K562 (cell line): ENCODE data around the gene WDR45. TPM values are rescaled to one million over a fixed set of nuclear protein-coding genes. Genes with fewer than 3 reads are reported as not detected.
A peak's percentile ranks its signal among the peaks of the same experiment; 100 is the strongest.

Experiments
- ELF2 ChIP-seq: fragments of 250-450 bp; sonication (Bioruptor Pico); IDR thresholded peaks from 2 replicates; pipeline ENCODE4 v1.5.0; 2021; ENCODE audit warnings: mild to moderate bottlenecking
- ELF4 ChIP-seq: fragments of 450-650 bp; formaldehyde crosslinking; IDR thresholded peaks from 2 replicates; pipeline ENCODE4 v1.4.0; 2022; ENCODE audit warnings: missing genetic modification characterization
- MAFG ChIP-seq: fragments of 450-650 bp; conservative IDR thresholded peaks from 2 replicates; pipeline ENCODE4 v1.6.1; 2016; ENCODE audit warnings: missing genetic modification characterization, missing compliant biosample characterization
- MTF1 ChIP-seq: fragments of 250-450 bp; sonication (Bioruptor Pico); IDR thresholded peaks from 2 replicates; pipeline ENCODE4 v1.9.0; 2021; ENCODE audit warnings: moderate library complexity, mild to moderate bottlenecking, inconsistent platforms, borderline replicate concordance
- MXI1 ChIP-seq: IDR thresholded peaks from 2 replicates; pipeline ENCODE4 v1.6.1; 2011; ENCODE audit warnings: low read depth, mild to moderate bottlenecking, improper control_type of control experiment, low read length
- POLR2A ChIP-seq: fragments of 450-650 bp; conservative IDR thresholded peaks from 2 replicates; pipeline ENCODE4 v1.6.1; 2016
- RBM25 ChIP-seq: fragments of 200-400 bp; formaldehyde crosslinking; IDR thresholded peaks from 2 replicates; pipeline ENCODE4 v1.6.1; 2018; ENCODE audit warnings: low read length, low read depth, moderate library complexity; ENCODE audit not compliant: severe bottlenecking
- ZBTB17 ChIP-seq: fragments of 450-650 bp; formaldehyde crosslinking; IDR thresholded peaks from 2 replicates; pipeline ENCODE4 v1.4.0; 2020; ENCODE audit warnings: mild to moderate bottlenecking
- ZKSCAN8 ChIP-seq: fragments of 200-800 bp; sonication (Bioruptor generic); IDR thresholded peaks from 2 replicates; pipeline ENCODE4 v1.6.1; 2016; ENCODE audit warnings: missing genetic modification characterization, missing compliant biosample characterization
- ZNF224 ChIP-seq: sonication (generic); formaldehyde crosslinking; IDR thresholded peaks from 2 replicates; pipeline ENCODE4 v1.8.0; 2022; ENCODE audit warnings: mild to moderate bottlenecking, missing genetic modification reagents
- polyA plus RNA-seq, 8 experiments: library from polyadenylated mRNA; depleted of rRNA in 4 of 8; stranded (reverse) in 5 of 8; unstranded in 3 of 8; fragments of >200 nt; fragmentation: Nextera tagmentation in 2 of 8; fragmentation: Illumina TruSeq in 1 of 8; extraction: Ambion mirVana in 2 of 8; extraction: Trizol in 1 of 8; gene quantifications; 2 replicates each; pipeline versions ENCODE4 v1.2.1 to v1.2.3, GENCODE V29; 2011 to 2014; ENCODE audit warnings: inconsistent platforms in 1 of 8, missing spikeins in 1 of 8
- total RNA-seq, 7 experiments: library from RNA; depleted of rRNA in 6 of 7; stranded (reverse); fragments of >200 nt in 6 of 7; fragmentation: Illumina TruSeq in 2 of 7; extraction: Trizol in 2 of 7; gene quantifications; 2 replicates each; pipeline versions ENCODE4 v1.2.1 to v1.2.3, GENCODE V29; 2011 to 2021; ENCODE audit warnings: low replicate concordance in 1 of 7
- TF ChIP-seq, protein P1 (sequence below): fragments of 450-650 bp; IDR thresholded peaks from 2 replicates; pipeline ENCODE4 v1.6.1; 2017; ENCODE audit warnings: antibody characterized with exemption
- TF ChIP-seq, protein P2 (sequence below): sonication (generic); formaldehyde crosslinking; IDR thresholded peaks from 2 replicates; pipeline ENCODE4 v1.8.1; 2023; ENCODE audit warnings: mild to moderate bottlenecking, missing genetic modification reagents
- TF ChIP-seq, protein P3 (sequence below), 2 experiments: fragments of 150-350 bp in 1 of 2; IDR thresholded peaks; 2 replicates each; pipeline ENCODE4 v1.6.1; 2012 to 2016; ENCODE audit warnings: low read depth in 2 of 2, low read length in 2 of 2, mild to moderate bottlenecking in 1 of 2, moderate library complexity in 1 of 2
- TF ChIP-seq, protein P4 (sequence below): fragments of 450-650 bp; formaldehyde crosslinking; IDR thresholded peaks from 2 replicates; pipeline ENCODE4 v1.4.0; 2022; ENCODE audit warnings: mild to moderate bottlenecking, moderate library complexity
- TF ChIP-seq, protein P5 (sequence below): fragments of 200-800 bp; sonication (Bioruptor generic); IDR thresholded peaks from 2 replicates; pipeline ENCODE4 v1.6.1; 2017; ENCODE audit warnings: missing genetic modification characterization, missing compliant biosample characterization
- TF ChIP-seq, protein P6 (sequence below): IDR thresholded peaks from 2 replicates; pipeline ENCODE4 v1.6.1; 2014; ENCODE audit warnings: antibody characterized with exemption

The WDR45 gene
- total and polyA plus RNA-seq, 9 of the 15 experiments (the other 6 are each of a cell fraction or from before 2014, with no cell fraction given) = 19.4 to 136 (median 59.7) TPM

DNA sequence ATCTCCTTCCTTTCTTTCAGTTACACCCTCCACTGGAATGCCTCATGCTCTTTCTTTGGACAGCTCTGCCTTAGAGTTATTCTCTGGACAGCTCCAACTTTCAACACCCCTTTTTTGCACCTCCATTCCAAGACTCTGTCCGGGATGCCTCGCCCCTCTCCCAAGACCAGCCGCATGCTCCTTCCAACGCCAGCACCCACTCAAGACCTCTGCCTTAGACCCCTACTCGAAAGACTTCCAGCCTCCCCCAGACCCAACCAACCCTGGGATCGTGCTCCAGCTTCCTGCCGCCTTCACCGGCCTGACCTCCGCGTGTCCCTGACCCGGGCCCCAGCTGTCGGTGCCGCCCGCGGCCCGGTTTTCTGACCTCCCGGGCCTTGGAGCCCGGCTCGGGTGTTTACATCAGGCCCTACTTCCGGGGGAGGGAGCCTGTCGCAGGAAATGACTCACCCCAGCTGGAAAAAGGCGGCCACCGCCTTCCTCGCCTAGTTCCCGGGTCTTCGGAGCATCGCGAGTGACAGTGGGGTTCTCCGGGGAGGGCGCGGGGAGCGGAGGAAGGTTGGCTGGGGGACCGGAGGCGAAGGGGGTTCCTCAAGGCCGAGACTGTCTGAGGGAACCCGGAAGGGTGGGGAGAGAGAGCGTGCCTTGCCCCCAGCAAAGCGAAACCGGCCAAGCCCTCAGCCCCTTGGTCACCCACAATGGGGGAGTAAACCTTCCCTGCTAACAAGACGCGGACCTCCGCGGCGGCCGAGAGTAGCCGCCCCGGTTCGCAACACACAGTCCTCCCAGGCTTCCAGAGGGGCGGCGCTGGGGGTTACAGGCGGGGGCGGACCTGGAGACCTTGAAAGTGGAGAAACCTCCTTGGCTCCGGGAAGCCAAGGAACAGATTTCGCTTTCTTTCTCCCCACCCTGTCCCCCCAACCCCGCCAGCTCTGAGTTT, at the start of gene WDR45 (continued):
- no peak for TF ChIP-seq ZBTB17 (CRISPR knock-in tag)
- TF ChIP-seq, protein P1, sequence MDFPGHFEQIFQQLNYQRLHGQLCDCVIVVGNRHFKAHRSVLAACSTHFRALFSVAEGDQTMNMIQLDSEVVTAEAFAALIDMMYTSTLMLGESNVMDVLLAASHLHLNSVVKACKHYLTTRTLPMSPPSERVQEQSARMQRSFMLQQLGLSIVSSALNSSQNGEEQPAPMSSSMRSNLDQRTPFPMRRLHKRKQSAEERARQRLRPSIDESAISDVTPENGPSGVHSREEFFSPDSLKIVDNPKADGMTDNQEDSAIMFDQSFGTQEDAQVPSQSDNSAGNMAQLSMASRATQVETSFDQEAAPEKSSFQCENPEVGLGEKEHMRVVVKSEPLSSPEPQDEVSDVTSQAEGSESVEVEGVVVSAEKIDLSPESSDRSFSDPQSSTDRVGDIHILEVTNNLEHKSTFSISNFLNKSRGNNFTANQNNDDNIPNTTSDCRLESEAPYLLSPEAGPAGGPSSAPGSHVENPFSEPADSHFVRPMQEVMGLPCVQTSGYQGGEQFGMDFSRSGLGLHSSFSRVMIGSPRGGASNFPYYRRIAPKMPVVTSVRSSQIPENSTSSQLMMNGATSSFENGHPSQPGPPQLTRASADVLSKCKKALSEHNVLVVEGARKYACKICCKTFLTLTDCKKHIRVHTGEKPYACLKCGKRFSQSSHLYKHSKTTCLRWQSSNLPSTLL = peak; percentile 63; the same call in 1 of the 2 replicates
- TF ChIP-seq, protein P2, sequence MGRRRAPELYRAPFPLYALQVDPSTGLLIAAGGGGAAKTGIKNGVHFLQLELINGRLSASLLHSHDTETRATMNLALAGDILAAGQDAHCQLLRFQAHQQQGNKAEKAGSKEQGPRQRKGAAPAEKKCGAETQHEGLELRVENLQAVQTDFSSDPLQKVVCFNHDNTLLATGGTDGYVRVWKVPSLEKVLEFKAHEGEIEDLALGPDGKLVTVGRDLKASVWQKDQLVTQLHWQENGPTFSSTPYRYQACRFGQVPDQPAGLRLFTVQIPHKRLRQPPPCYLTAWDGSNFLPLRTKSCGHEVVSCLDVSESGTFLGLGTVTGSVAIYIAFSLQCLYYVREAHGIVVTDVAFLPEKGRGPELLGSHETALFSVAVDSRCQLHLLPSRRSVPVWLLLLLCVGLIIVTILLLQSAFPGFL (CRISPR knock-in tag) = no peak
- no peak for TF ChIP-seq ZNF224
- no peak for TF ChIP-seq MXI1
- TF ChIP-seq ELF2 (CRISPR knock-in tag) = peak; percentile 76
- TF ChIP-seq, protein P3, sequence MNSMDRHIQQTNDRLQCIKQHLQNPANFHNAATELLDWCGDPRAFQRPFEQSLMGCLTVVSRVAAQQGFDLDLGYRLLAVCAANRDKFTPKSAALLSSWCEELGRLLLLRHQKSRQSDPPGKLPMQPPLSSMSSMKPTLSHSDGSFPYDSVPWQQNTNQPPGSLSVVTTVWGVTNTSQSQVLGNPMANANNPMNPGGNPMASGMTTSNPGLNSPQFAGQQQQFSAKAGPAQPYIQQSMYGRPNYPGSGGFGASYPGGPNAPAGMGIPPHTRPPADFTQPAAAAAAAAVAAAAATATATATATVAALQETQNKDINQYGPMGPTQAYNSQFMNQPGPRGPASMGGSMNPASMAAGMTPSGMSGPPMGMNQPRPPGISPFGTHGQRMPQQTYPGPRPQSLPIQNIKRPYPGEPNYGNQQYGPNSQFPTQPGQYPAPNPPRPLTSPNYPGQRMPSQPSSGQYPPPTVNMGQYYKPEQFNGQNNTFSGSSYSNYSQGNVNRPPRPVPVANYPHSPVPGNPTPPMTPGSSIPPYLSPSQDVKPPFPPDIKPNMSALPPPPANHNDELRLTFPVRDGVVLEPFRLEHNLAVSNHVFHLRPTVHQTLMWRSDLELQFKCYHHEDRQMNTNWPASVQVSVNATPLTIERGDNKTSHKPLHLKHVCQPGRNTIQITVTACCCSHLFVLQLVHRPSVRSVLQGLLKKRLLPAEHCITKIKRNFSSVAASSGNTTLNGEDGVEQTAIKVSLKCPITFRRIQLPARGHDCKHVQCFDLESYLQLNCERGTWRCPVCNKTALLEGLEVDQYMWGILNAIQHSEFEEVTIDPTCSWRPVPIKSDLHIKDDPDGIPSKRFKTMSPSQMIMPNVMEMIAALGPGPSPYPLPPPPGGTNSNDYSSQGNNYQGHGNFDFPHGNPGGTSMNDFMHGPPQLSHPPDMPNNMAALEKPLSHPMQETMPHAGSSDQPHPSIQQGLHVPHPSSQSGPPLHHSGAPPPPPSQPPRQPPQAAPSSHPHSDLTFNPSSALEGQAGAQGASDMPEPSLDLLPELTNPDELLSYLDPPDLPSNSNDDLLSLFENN (IDR thresholded peaks at IDR 0.05; ENCODE audit: low read depth in 2 of 2, low read length in 2 of 2) = 0 out of 4 replicates have a peak, but pooled peaks of 1 of the 2 experiments have one; percentile 39
- no peak for TF ChIP-seq ZKSCAN8 (CRISPR knock-in tag)
- no peak for TF ChIP-seq RBM25
- TF ChIP-seq, protein P4, sequence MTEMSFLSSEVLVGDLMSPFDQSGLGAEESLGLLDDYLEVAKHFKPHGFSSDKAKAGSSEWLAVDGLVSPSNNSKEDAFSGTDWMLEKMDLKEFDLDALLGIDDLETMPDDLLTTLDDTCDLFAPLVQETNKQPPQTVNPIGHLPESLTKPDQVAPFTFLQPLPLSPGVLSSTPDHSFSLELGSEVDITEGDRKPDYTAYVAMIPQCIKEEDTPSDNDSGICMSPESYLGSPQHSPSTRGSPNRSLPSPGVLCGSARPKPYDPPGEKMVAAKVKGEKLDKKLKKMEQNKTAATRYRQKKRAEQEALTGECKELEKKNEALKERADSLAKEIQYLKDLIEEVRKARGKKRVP (CRISPR knock-in tag) = no peak
- TF ChIP-seq POLR2A = peak; percentile 82
- TF ChIP-seq MTF1 (CRISPR knock-in tag) = no peak
- TF ChIP-seq, protein P5, sequence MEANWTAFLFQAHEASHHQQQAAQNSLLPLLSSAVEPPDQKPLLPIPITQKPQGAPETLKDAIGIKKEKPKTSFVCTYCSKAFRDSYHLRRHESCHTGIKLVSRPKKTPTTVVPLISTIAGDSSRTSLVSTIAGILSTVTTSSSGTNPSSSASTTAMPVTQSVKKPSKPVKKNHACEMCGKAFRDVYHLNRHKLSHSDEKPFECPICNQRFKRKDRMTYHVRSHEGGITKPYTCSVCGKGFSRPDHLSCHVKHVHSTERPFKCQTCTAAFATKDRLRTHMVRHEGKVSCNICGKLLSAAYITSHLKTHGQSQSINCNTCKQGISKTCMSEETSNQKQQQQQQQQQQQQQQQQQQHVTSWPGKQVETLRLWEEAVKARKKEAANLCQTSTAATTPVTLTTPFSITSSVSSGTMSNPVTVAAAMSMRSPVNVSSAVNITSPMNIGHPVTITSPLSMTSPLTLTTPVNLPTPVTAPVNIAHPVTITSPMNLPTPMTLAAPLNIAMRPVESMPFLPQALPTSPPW (CRISPR knock-in tag) = peak; percentile 77
- TF ChIP-seq, protein P6, sequence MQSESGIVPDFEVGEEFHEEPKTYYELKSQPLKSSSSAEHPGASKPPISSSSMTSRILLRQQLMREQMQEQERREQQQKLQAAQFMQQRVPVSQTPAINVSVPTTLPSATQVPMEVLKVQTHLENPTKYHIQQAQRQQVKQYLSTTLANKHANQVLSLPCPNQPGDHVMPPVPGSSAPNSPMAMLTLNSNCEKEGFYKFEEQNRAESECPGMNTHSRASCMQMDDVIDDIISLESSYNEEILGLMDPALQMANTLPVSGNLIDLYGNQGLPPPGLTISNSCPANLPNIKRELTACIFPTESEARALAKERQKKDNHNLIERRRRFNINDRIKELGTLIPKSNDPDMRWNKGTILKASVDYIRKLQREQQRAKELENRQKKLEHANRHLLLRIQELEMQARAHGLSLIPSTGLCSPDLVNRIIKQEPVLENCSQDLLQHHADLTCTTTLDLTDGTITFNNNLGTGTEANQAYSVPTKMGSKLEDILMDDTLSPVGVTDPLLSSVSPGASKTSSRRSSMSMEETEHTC = no peak
- TF ChIP-seq MAFG (tag) = no peak
- 0 out of 2 replicates have a peak, but pooled peaks have one; percentile 6 for TF ChIP-seq ELF4 (CRISPR knock-in tag)
